ENCODE results near the gene CAMK2N1.
A peak's percentile ranks its signal among the peaks of the same experiment; 100 is the strongest.

Gene CAMK2N1

DNA sequence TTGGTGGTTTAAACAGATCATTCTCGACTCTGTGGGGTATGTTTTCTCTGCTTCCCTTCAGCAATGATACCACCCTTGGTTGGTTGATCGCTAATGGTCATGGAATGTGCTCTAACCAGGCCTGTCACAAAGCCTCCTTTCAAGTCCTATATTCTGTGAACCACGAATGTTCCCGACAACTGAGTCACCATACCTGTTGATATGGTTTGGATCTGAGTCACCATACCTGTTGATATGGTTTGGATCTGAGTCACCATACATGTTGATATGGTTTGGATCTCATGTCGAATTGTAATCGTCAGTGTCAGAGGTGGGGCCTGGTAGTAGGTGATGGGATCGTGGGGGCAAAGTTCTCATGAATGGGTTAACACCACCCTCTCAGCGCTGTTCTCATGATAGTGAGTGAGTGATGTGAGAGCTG, 10.2 kb upstream of the CAMK2N1 start:
- peak; percentile 29 for DNase-seq

DNA sequence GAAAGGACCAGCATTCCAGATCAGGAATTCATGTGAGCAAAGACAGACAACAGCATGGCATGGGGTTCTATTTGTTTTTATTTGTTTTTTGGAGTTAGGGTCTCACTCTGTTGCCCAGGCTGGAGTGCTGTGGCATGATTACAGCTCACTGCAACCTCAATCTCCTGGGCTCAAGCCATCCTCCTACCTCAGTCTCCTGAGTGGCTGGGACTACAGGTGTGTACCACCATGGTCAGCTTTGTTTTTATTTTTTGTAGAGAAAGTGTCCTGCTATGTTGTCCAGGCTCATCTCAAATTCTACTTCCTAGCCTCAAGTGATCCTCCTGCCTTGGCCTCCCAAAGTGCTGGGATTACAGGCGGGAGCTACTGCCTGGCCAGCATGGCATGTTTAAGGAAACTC, 9.7 kb upstream of the CAMK2N1 start:
- no peak for DNase-seq

DNA sequence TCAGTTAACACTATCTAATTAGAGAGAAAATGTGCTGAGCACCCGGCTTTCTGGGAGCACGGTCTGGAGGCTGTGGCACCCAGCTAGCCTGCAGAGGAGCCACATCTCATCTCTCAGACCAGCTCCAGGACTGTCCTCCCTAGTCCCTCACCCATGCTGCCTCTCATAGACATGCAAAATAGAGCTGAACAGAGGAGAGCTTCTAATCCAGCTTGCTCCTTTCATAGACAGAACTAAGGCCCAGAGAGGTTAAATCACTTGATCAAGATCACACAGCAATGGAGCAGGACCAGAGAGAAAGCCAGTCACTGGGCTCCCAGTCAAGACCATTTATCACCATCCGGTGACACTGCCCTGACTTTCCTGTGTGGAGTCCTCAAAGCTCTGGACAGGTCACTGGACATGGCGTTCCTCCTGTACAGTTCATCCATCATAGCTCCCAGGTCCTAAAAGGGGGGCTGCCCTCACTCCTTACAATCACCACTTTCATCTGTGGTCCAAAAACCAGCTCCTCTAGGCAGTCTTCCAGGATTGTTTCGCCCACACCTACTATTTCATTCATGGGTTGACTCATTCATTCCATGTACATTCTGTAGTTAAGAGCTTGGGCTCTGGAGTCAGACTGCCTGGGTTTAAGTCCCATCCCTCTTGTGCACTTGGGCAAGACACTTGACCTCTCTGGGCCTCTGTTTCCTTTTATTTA, 8.8 kb upstream of the CAMK2N1 start:
- no peak for DNase-seq

DNA sequence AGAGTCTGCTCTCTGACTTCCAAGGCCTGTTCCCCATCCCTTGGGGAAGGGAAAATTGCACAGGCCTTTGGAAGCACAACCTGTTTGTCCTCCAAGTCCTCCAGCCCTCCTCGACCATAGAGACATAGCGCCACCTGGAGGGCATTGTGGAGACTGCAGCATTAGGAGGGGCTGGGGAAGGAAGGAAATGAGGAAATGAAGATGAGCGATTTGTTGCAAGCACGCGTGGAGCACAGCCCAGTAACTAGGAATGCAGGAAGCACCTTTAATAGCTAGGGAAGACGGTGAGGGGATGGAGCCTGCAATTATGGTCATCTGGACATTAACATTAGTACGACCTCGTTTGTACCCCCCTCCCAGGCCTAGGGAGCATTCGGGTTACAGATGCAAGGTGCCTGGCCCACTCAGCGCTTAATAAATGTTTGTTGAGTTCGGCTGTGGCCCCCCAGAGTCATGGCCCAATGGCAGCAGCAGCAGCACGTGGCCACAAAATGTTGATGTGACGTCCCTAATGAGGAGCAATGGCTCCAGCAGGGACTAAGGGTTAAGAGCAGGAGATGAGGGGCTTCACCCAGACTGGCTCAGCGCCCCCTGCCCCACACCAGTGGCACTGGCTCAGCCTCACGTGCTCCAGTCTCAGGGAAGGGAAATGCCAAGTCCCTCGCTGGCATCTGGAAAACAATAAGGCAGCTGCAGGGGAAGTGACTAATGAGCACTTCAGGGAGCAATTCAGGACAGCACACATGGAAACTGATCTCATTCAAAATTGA, 8.0 kb upstream of the CAMK2N1 start:
- peak; percentile 84 for DNase-seq

DNA sequence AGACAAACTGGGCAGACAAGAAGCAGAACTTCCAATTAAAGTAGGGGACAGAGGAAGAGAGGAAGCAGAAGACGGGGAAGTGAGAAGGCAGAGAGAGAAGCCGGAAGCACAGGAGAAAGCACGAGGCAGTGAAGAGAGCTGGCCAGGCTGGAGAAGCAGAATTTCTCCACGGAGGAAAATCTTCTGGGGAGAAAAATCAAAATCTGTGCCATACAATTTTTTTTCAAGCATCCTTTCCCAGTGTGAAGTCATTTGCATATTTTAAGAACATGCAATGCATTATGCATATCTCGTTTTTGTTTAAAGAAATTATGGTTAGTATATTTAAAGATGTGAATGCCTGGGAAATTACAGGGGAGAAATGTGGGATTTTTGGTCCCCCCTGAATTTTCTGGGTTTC, 7.3 kb upstream of the CAMK2N1 start:
- DNase-seq = no peak

DNA sequence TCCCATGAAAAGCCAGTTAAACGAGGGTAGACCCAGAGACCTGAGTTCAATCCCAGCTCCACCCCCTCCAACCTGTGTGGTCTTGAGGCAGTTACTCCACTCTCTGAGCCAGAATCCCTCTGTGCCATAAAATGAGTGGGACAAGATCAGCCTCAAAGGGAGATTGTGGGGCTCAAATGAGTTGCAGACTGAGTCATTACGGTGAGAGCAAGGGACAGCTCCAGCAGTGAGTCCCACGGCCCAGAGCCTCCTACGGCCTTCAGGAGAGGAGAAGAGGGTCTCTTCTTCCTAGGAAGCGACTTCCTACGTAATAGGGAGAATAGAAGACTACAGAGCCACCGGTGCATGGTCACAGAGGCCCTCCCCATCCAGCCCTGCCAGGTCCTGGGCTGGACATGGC, 6.7 kb upstream of the CAMK2N1 start:
- no peak for DNase-seq

DNA sequence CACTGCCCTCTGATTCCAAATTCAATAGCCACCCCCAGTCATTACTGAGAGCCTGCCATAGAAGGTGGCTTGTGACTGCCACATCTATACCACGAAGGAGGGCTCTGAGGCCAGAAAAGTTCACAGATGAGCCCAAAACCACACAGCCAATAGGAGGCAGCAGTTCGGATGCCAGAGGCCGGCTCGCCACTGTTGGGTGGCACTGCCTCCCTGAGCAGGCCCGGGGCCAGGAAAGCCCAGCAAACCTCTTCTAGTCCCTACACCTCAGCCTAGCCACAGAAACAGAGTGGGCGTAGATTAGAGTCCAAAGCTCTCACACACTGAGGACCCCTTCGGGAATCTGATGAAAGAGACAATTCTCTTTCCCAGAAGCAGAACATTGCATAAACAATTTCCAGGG, 5.9 kb upstream of the CAMK2N1 start:
- no peak for DNase-seq

DNA sequence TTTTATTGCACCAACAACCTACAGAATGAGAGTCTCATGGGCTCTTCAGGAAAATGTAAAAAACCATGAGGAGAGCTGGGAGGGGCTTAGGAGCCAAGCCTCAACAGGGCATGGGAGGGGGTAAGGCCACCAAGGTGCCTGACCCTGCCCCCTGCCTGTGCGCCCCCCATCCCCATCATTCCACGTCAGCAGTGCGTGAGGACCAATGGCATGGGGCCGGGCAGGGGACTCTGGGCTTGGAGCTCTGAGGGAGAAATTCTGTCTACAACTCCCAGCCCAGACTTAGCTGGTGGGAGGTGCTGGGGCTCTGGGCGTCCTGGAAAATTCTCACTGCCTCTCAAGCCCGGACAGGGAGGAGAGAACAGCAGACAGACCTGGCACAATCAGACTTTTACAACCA, 5.2 kb upstream of the CAMK2N1 start:
- DNase-seq = no peak

DNA sequence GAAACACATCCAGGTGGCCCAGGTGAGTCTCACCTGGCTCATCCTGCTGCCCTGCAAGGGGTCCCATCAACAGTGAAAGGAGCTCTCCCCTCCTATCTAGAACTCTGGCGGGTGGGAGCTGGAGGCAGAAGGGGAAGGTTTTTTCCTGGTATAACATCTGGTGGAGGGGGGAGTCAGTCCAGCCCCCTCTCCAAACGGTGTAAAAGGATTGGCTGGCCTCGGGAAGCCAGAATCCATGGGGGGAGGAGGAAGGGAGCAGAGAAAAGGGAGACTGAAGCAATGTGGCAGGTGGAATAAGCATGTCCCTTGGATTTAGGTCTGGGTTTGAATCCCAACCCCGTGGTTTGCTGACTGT, 1.2 kb upstream of the CAMK2N1 start:
- no peak for DNase-seq

DNA sequence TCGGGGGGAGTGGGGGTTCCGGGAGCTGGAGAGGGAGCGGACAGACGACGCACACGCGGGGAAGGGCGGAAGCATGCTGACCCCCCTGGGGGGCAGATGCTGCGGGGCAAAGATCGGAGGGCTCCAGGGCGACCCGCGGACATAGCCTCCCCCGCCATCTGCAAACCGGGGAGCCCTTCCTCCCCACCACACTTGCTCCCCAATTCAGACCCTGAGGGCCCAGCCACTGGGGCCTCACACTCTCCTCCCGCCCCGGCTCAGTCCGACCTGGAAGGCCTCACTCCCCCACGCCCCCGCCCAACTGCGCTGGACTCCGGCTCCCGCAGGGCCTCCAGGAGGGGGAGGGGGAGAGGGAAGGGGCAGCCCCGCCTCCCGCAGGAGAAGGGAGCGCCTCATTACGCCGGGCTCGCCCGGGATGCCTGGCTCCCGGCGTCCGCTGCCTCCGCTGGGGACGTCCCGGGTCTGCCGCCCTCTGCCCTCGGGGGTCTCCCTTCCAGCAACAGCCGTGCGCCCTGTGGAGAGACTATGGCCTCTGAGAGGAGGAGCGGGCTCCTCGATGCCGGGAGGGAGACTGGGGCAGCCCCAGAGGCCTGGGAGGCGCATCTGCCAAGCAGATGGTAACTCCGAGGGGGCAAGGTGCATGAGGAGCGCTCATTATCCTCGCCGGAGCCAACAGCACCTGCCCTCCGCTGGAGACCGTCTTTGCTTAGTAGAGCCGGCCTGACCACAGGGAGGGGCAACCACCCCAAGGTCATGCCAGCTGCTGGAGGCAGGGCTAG, 636 bp upstream of the CAMK2N1 start:
- DNase-seq = peak; percentile 12

DNA sequence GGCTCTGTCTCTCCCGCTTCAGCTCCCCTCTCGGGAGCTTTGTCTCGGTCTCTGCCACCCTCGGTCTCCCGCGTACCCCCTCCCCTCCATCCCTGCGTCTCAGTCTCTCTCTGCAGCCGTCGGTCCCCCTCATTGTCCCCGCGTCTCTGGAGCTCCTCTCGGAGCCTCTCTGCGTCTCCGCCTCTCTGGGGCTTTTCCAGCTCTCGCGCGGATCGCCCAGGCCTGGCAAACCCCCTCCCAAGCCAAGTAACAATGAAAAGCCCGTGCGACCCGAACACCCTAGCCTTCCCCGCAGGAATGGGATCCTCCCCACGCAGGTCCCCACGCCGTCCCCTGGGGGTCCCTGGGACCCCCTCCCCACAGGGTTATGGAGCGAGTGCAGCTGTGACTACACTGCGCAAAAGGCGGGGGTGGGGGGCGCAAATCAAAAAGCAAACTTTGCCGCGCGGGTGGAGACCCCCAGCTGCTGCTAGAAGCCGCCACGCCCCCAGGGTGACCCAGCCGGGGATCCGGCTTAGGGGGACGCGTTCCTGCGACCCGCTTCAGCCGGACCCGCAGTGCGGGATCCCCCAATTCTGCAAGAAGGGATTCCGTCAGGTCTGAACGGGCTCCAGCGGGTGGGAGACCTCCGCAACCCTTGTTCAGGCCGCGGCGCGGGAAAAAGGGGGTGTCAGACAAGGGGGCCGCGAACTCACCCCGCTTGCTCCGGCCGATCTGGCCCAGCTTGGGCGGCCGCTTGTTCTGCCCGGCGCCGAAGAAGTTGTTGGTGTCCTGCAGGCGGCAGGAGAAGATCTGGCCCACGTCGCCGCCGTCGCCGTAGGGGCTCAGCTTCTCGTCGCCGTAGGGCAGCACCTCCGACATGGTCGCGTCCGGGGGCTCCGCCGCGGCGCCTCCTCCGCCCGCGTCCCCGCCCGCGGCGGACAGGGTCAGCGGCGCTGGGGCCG, 1.2 kb downstream of the CAMK2N1 start:
- no peak for DNase-seq

DNA sequence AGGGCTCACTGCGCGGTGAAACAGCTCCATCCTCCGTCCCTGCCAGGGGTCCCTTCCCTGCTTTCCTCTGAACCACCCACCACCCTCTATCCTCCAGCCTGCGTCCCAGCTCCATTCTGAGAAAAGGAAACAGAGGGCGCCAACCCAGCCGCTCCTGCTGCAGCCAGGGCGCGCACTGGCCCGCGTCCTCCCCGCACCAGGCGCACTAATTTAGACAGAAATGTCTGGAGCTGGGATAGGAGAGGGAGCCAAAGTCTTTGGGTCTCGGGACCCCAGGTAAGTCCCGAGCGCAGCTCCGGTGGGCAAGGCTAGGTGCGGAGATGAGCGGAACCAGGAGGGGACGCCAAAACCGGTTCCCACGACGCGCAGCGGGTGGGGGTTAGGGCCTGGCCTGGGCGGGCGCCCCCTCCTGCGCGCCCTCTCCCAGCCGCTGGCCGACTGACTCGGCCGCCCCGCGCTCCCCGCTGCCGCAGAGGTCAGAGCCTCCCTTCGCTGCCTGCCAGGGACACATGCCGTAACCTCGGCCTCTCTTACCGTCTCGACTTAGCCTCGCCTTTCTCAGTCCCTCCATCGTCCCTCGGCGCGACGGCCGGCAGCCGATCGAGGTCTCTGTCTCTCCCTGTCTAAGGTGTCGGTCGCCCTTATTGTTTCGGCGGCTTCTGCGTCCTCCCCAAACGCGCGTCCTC, 2.0 kb downstream of the CAMK2N1 start:
- no peak for DNase-seq

DNA sequence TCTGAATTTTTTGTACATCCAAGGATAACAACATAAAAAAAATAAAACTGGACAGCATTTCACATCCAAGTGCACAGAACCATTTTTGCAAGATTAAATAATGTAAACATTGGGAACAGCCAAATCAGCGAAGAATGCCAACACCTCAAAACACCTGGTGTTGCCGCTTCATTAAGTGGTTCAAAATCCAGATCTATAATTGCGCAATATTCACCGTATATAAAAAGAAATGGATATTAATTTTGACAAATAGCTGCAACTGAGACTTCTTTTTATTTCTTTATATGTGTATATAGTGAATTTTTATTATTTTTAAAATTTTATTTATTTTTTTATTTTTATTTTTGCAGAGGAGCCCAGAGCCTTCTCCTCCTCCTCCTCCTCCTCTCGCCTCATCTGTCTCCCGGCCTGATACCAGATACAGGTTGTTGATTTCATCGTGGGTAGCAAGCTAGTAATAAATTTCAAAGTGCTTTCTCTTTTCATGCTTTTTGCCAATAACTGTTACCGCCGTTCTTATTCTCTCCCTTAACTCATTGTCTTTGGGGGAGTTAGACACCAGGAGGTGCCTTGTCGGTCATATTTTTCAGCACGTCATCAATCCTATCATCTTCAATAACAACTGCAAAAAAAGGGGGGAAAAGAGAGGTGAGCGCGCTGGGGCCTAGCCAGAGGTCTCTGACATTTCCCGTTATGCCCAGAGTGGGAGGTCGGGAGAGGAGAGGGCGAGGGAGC, 2.7 kb downstream of the CAMK2N1 start:
- no peak for DNase-seq

DNA sequence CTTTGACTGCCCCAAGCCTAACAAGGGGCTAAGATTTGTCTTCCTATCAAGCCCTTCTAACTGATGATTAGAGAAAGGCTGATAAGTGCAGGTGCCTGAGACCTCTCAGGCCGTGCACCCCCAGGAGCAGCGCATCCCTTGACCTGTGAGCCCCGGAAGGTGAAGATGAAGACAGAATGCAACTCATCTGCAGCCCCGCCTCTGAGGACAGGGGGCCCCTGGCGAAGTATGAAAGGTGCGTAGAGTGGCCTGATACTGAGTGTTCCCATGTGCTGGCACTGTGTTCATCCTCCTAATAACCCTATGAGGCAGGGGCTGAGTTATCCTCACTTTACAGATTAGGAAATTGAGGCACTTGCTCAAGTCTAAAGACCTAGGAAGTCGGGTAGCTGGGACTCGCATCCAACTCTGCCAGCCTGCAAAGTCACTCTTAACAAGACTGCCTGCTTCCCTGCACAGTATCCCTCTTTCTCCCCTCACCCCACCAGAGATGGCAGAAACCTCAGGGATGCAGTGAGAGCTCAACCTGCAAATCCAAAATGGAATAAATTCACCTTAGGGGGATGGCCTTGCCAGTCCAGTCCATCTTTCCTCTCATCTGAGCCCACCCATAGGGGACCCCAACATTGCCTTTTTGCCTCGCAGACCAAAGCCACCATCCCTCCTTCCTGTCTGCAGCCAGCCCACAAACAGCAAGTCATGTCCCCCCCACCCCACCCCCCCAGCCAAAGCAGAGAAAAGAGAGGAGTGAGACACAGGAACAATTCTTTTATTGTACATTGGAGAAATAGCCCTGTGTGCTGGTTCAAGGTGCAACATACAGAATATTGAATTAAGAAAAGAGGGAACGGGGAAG, 4.1 kb downstream of the CAMK2N1 start:
- no peak for DNase-seq

DNA sequence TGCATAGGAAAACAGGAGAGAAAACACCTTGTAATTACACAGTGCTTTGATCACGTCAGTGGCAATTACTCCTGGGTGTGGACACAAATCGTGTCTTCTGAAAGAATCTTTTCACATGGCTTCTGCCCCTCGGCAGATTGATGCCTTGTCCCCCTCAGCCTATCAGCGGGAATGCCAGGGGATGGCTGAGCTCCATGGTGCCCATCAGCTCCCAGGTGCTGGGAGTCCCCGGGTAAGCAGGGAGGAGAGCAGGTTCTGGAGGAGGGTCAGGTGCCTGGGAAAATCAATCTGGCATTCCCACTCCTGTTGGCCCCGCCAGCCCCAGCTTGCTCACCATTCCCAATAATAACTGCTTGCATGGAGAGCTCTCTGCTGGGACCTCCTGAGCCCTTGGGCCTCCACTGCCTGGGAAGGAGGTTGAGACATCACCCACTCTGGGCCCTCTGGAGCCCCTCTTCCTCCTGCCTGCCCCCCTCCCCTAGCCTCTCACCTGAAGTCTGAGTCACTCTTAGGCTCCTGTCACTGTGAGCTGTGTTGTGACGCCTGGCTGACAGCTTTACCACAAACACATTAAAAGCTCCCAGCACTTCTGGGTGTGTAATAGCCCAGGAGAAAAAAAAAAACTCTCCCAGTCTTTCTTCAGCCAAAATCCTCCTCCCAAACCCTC, 4.9 kb downstream of the CAMK2N1 start:
- DNase-seq = no peak

DNA sequence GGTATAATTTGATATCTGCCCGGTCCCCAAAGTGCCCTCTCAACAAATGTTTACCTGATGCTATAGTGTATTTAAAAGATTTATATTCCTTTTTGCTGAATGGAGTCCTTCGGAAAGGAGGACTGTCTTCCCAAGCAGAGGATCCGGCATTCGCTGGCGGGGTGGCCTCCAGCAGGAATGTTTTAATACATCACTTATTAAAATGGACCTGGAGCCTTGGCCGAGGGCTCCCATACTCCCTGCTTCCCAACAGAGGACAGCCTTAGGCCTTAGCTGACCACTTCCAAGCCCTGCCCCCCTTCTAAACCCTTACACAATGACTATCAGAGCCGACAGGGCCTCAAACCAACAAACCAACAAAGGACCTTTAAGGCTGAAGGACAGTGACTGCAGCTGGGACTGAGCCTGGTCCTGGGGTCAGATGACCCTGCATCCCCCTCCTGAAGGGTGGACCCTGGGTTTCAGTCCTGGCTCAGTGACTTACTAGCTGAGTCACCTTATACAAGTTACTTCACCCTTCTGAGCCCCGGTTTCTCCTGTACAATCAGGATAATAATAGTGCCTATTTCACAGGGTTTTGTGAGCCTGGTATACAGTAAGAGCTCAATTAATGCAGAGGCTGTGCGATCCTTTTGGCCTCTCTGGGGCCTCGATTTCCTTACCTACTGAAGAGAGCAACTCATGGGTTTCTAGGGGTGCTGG, 5.6 kb downstream of the CAMK2N1 start:
- DNase-seq = no peak

DNA sequence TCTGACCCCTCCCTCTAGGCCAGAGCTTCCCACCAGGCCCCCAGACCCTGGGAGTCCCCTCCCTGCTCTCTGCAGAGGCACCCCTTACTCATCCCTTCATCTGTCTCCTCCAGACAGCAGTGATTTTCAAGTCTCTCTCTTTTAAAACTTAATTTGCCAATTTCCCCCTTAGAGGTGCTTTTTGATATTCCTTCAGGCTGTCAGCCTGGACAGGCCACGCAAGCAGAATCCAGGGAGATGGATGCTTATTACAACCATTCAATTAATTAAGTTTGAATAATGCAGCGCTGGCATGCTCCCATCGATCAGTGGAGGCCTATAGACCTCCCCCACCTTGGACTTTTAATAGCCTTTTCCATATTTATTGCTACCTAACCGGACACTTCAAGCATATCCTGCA, 6.2 kb downstream of the CAMK2N1 start:
- DNase-seq = no peak

DNA sequence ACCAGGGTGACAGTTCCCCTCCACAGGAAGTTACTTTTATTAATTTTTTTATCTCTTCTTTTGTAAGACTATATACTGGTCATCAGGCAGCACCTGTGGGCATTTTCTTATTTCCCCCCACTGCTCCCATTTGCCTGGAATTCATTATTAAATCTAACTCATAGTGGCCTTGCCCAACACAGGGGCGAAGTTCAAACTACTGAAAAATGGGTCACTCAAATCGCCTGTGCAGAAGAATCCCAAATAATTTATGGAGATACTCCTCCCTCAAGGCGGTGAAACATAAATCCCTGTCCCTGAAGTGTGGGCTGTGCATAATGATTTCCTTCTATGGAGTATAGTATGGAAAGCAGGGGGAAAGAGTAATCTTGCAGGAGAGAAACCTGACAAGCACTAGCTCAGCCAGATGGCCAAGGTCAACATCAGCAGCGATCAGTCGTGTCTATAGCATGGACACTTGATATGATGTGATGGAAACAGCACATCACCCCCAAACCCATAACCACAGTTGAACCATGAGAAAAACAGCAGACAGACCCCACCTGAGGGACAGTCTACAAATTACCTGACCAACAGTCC, 7.9 kb downstream of the CAMK2N1 start:
- DNase-seq = no peak
